Erythroblast (primary cell): ENCODE measurements around the gene LMBR1.

Experiments used
- GATA1 ChIP-seq: IDR thresholded peaks from 2 replicates; pipeline ENCODE4 v1.6.1; 2011; ENCODE audit warnings: low read depth, mild to moderate bottlenecking, control low read depth, low read length, moderate library complexity
- POLR2A ChIP-seq: IDR thresholded peaks from 2 replicates; pipeline ENCODE4 v1.6.1; 2011; ENCODE audit warnings: mild to moderate bottlenecking, low read length

DNA sequence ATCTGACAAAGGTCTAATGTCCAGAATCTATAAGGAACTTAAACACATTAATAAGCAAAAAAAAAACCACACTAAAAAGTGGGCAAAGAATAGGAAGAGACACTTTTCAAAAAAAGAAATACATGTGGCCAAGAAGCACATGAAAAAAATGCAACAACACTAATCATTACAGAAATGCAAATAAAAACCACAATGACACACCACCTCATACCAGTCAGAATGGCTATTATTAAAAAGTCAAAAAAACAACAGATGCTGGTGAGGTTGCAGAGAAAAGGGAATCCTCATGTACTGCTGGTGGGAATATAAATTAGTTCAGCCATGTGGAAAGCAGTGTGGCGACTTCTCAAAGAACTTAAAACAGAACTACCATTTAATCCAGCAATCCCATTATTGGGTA lies 119.0 kb downstream of the LMBR1 start:
- TF ChIP-seq POLR2A = no peak
- TF ChIP-seq GATA1 = no peak
